Measurements from ENCODE around the gene FRG2. TPM values are rescaled to one million over a fixed set of nuclear protein-coding genes. Genes with fewer than 3 reads are reported as not detected.
"Not testable (repeated sequence)": the region's sequence is repeated elsewhere in the genome, so short reads cannot be mapped to it uniquely, and the experiment has no call there.

Gene FRG2
- total RNA-seq, 2 donors from 2014 or later: not detected

- DNase-seq (no peak), ATAC-seq (peak in 1 of 2 donors; percentile 14)
- intact Hi-C loops (cut with DNase I): no loop called here
These were observed 9.5 kb downstream of the FRG2 start for GRCh38 chr4:190017357-190018200.

GRCh38 chr4:190016369-190017289 is 10.4 kb downstream of the FRG2 start:
- ATAC-seq (no peak), DNase-seq (no peak)
- intact Hi-C loops (cut with DNase I): no loop called here

- intact Hi-C loops (cut with DNase I): no loop called here
- ATAC-seq (no peak), DNase-seq (no peak)
These were observed 11.3 kb downstream of the FRG2 start for GRCh38 chr4:190015538-190016368.

- no peak for DNase-seq
- ATAC-seq: peak in 1 of 2 donors; percentile 46
- intact Hi-C loops (cut with DNase I): no loop called here
These were observed 12.1 kb downstream of the FRG2 start for GRCh38 chr4:190014771-190015537.

GRCh38 chr4:189989941-189990340 is 37.1 kb downstream of the FRG2 start:
- DNase-seq; ATAC-seq; intact Hi-C loops (cut with DNase I): not testable (repeated sequence)

- DNase-seq: no peak
- no peak for ATAC-seq
- intact Hi-C loops (cut with DNase I): no loop called here
These were observed 38.1 kb downstream of the FRG2 start for GRCh38 chr4:189988877-189989431.

GRCh38 chr4:189985651-189986243 is 41.3 kb downstream of the FRG2 start:
- ATAC-seq; DNase-seq; intact Hi-C loops (cut with DNase I): not testable (repeated sequence)

GRCh38 chr4:189984661-189985060 is 42.4 kb downstream of the FRG2 start:
- intact Hi-C loops (cut with DNase I); DNase-seq; ATAC-seq: not testable (repeated sequence)

GRCh38 chr4:189983916-189984526 is 43.0 kb downstream of the FRG2 start:
- DNase-seq: not testable (repeated sequence)

GRCh38 chr4:189981970-189982369 is 45.1 kb downstream of the FRG2 start:
- intact Hi-C loops (cut with DNase I): no loop called here
- ATAC-seq: no peak

More at GRCh38 chr4:189983916-189984526, 43.0 kb downstream of the FRG2 start:
- intact Hi-C loops (cut with DNase I); ATAC-seq: not testable (repeated sequence)

GRCh38 chr4:189980292-189980691 is 46.8 kb downstream of the FRG2 start:
- ATAC-seq; intact Hi-C loops (cut with DNase I); DNase-seq: not testable (repeated sequence)

More at GRCh38 chr4:189981970-189982369, 45.1 kb downstream of the FRG2 start:
- no peak for DNase-seq

GRCh38 chr4:189979196-189980047 is 47.6 kb downstream of the FRG2 start:
- intact Hi-C loops (cut with DNase I): no loop called here
- ATAC-seq (no peak), DNase-seq (no peak)

All from left cardiac atrium (tissue), 4 donors.